ENCODE results near the gene ATL3.
"Not testable (repeated sequence)": the region's sequence is repeated elsewhere in the genome, so short reads cannot be mapped to it uniquely, and the experiment has no call there.

The ATL3 gene

GRCh38 chr11:63681321-63682065 lies 10.3 kb upstream of the ATL3 start, which contains the start of gene RTN3:
TSS of gene RTN3 (plus strand) at chr11:63681500. CDS start at chr11:63681637, 137 bp downstream.
- DNase-seq, result peak; percentile 94

- no peak for DNase-seq
These were observed 9.7 kb upstream of the ATL3 start for GRCh38 chr11:63680834-63681320.

- no peak for DNase-seq
These were observed 2.4 kb upstream of the ATL3 start for GRCh38 chr11:63673579-63673978.

GRCh38 chr11:63672936-63673539 lies 1.9 kb upstream of the ATL3 start:
- no peak for DNase-seq

GRCh38 chr11:63672156-63672463 lies 934 bp upstream of the ATL3 start:
- no peak for DNase-seq

GRCh38 chr11:63670433-63671321 lies 499 bp downstream of the ATL3 start:
- DNase-seq, result no peak

GRCh38 chr11:63670096-63670432 lies 1.1 kb downstream of the ATL3 start:
- DNase-seq, result no peak

- DNase-seq, result no peak
These were observed 3.0 kb downstream of the ATL3 start for GRCh38 chr11:63667995-63668795.

GRCh38 chr11:63666874-63667273 lies 4.3 kb downstream of the ATL3 start:
- no peak for DNase-seq

GRCh38 chr11:63663809-63664208 lies 7.4 kb downstream of the ATL3 start:
- DNase-seq, result no peak

- DNase-seq, result no peak
These were observed 10.2 kb downstream of the ATL3 start for GRCh38 chr11:63660972-63661371.

- DNase-seq, result no peak
These were observed 18.5 kb downstream of the ATL3 start for GRCh38 chr11:63652671-63653070.

GRCh38 chr11:63643205-63643604 lies 28.0 kb downstream of the ATL3 start:
- no peak for DNase-seq

- DNase-seq, result no peak
These were observed 29.4 kb downstream of the ATL3 start for GRCh38 chr11:63641727-63642126.

GRCh38 chr11:63639199-63639832 lies 31.9 kb downstream of the ATL3 start:
- DNase-seq, result no peak

GRCh38 chr11:63638436-63638835 lies 32.7 kb downstream of the ATL3 start:
- DNase-seq, result not testable (repeated sequence)

GRCh38 chr11:63635762-63636465 lies 35.3 kb downstream of the ATL3 start:
- DNase-seq, result peak; percentile 69

GRCh38 chr11:63629426-63629825 lies 41.8 kb downstream of the ATL3 start:
- DNase-seq, result no peak

GRCh38 chr11:63623513-63624140 lies 47.5 kb downstream of the ATL3 start:
- DNase-seq, result no peak

- DNase-seq, result no peak
These were observed 48.9 kb downstream of the ATL3 start for GRCh38 chr11:63622323-63622722.

GRCh38 chr11:63621071-63621470 lies 50.1 kb downstream of the ATL3 start:
- DNase-seq, result no peak

Data from activated T-cell treated with anti-CD3 and anti-CD28 coated beads for 4 hours (primary cell).